Measurements from ENCODE around the gene DIP2C. TPM values are rescaled to one million over a fixed set of nuclear protein-coding genes. Genes with fewer than 3 reads are reported as not detected.

The DIP2C gene
- total RNA-seq, 1 experiment from 2014 or later: 11.0 TPM

GRCh38 chr10:469947-470338 is 219.5 kb downstream of the DIP2C start:
- no peak for DNase-seq (ENCODE audit: low spot score)
- Mint-ChIP-seq H3K27me3 (ENCODE audit: low read depth) (no peaks in the 10 kb centered on the region), H3K27ac (no peak overlapping the region), H3K4me3 (no peak overlapping the region), H3K9me3 (no peaks in the 10 kb centered on the region), H3K4me1 (no peaks in the 10 kb centered on the region), H3K36me3 (peaks cover 21% of the 10 kb centered on the region)
- ChIA-PET CTCF (no interaction called here), POLR2A (interaction anchor here (0.6 kb wide), 1 partner anchor 129 kb away, joined by 4 read pairs; no protein-coding TSS in a partner anchor)
- no peak for ATAC-seq
- TF ChIP-seq GRHL2 (CRISPR knock-in tag; IDR thresholded peaks at IDR 0.05; ENCODE audit: insufficient replicate concordance, severe bottlenecking) (no peak), ZNF671 (CRISPR knock-in tag; IDR thresholded peaks at IDR 0.05) (no peak), HMGA2 (CRISPR knock-in tag; IDR thresholded peaks at IDR 0.05) (no peak), AR (CRISPR knock-in tag; IDR thresholded peaks at IDR 0.05) (no peak), GABPB1 (CRISPR knock-in tag; IDR thresholded peaks at IDR 0.05) (no peak), GTF2I (CRISPR knock-in tag; conservative IDR thresholded peaks at IDR 0.05) (no peak), STAT6 (CRISPR knock-in tag; conservative IDR thresholded peaks at IDR 0.05; ENCODE audit: low read depth) (no peak), NFYB (CRISPR knock-in tag; conservative IDR thresholded peaks at IDR 0.05; ENCODE audit: low read depth) (no peak), ZNF423 (CRISPR knock-in tag; IDR thresholded peaks at IDR 0.05) (no peak), NR1H2 (CRISPR knock-in tag; IDR thresholded peaks at IDR 0.05) (no peak), IRF2 (CRISPR knock-in tag; IDR thresholded peaks at IDR 0.05; ENCODE audit: borderline replicate concordance, low read depth) (no peak)
- TF ChIP-seq, protein P1, sequence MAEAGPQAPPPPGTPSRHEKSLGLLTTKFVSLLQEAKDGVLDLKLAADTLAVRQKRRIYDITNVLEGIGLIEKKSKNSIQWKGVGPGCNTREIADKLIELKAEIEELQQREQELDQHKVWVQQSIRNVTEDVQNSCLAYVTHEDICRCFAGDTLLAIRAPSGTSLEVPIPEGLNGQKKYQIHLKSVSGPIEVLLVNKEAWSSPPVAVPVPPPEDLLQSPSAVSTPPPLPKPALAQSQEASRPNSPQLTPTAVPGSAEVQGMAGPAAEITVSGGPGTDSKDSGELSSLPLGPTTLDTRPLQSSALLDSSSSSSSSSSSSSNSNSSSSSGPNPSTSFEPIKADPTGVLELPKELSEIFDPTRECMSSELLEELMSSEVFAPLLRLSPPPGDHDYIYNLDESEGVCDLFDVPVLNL (CRISPR knock-in tag; IDR thresholded peaks at IDR 0.05; ENCODE audit: borderline replicate concordance, low read depth): no peak
- TF ChIP-seq, protein P2, sequence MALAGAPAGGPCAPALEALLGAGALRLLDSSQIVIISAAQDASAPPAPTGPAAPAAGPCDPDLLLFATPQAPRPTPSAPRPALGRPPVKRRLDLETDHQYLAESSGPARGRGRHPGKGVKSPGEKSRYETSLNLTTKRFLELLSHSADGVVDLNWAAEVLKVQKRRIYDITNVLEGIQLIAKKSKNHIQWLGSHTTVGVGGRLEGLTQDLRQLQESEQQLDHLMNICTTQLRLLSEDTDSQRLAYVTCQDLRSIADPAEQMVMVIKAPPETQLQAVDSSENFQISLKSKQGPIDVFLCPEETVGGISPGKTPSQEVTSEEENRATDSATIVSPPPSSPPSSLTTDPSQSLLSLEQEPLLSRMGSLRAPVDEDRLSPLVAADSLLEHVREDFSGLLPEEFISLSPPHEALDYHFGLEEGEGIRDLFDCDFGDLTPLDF (CRISPR knock-in tag; IDR thresholded peaks at IDR 0.05): no peak

GRCh38 chr10:459743-460142 is 229.7 kb downstream of the DIP2C start:
- H3K27me3 Mint-ChIP-seq (ENCODE audit: low read depth): no peaks in the 10 kb centered on the region
- TF ChIP-seq ATF1 (CRISPR knock-in tag; IDR thresholded peaks at IDR 0.05): no peak
- TF ChIP-seq SOX15 (CRISPR knock-in tag; IDR thresholded peaks at IDR 0.05): no peak
- TF ChIP-seq, protein P3, sequence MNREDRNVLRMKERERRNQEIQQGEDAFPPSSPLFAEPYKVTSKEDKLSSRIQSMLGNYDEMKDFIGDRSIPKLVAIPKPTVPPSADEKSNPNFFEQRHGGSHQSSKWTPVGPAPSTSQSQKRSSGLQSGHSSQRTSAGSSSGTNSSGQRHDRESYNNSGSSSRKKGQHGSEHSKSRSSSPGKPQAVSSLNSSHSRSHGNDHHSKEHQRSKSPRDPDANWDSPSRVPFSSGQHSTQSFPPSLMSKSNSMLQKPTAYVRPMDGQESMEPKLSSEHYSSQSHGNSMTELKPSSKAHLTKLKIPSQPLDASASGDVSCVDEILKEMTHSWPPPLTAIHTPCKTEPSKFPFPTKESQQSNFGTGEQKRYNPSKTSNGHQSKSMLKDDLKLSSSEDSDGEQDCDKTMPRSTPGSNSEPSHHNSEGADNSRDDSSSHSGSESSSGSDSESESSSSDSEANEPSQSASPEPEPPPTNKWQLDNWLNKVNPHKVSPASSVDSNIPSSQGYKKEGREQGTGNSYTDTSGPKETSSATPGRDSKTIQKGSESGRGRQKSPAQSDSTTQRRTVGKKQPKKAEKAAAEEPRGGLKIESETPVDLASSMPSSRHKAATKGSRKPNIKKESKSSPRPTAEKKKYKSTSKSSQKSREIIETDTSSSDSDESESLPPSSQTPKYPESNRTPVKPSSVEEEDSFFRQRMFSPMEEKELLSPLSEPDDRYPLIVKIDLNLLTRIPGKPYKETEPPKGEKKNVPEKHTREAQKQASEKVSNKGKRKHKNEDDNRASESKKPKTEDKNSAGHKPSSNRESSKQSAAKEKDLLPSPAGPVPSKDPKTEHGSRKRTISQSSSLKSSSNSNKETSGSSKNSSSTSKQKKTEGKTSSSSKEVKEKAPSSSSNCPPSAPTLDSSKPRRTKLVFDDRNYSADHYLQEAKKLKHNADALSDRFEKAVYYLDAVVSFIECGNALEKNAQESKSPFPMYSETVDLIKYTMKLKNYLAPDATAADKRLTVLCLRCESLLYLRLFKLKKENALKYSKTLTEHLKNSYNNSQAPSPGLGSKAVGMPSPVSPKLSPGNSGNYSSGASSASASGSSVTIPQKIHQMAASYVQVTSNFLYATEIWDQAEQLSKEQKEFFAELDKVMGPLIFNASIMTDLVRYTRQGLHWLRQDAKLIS (CRISPR knock-in tag; IDR thresholded peaks at IDR 0.05; ENCODE audit: borderline replicate concordance): no peak
- H3K27ac Mint-ChIP-seq: no peak overlapping the region
- no peaks in the 10 kb centered on the region; the same call in 1 of the 2 replicates for H3K9me3 Mint-ChIP-seq
- no peak overlapping the region for H3K4me3 Mint-ChIP-seq
- no peak for ATAC-seq
- ChIA-PET CTCF (interaction anchor here (0.9 to 1.2 kb wide), 2 partner anchors 44 to 329 kb away, joined by 3 read pairs; no protein-coding TSS in a partner anchor), POLR2A (no interaction called here)
- peaks cover 5% of the 10 kb centered on the region; the same call in 1 of the 2 replicates for H3K4me1 Mint-ChIP-seq
- no peaks in the 10 kb centered on the region for H3K36me3 Mint-ChIP-seq
- no peak for DNase-seq (ENCODE audit: low spot score)

Data from WTC11 (cell line).